ENCODE results near the gene SCN1A. TPM values are rescaled to one million over a fixed set of nuclear protein-coding genes. Genes with fewer than 3 reads are reported as not detected.

Gene SCN1A
- total RNA-seq, 1 donor from 2014 or later = not detected

DNA sequence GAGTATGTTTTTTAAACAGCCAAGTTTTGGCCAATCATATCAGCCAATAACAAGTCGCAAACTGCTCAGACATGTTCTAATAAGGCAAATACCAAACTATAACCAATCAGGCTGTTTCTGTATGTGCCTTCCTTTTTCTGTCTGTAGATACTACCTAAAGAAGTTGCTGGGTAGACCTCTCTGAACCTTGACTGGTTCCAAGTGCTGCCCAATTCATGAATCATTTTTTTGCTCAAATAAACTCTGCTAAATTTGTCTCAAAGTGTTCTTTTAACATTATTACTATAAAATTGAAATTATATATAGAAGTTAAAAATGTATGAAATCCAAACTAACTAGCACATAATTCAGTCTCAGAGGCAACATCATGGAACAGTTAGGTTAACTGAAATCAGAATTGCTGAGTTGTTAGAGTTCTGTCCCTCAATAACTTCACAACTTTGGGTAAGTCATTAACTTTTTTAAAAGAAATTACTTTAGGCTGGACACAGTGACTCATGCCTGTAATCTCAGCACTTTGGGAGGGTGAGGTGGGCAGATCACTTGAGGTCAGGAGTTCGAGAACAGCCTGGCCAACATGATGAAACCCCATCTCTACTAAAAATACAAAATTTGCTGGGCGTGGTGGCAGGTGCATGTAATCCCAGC is 169.4 kb downstream of the SCN1A start:
- Mint-ChIP-seq H3K4me1 (ENCODE audit: unreplicated experiment) (peaks cover 12% of the 10 kb centered on the region), H3K27me3 (ENCODE audit: unreplicated experiment) (no peaks in the 10 kb centered on the region), H3K36me3 (ENCODE audit: unreplicated experiment) (no peaks in the 10 kb centered on the region), H3K9me3 (ENCODE audit: unreplicated experiment) (no peaks in the 10 kb centered on the region), H3K4me3 (ENCODE audit: unreplicated experiment) (no peak overlapping the region), H3K27ac (ENCODE audit: unreplicated experiment) (no peak overlapping the region)
- TF ChIP-seq CTCF (IDR thresholded peaks at IDR 0.05) = no peak
- no peak for DNase-seq (ENCODE audit: extremely low spot score, unreplicated experiment)

DNA sequence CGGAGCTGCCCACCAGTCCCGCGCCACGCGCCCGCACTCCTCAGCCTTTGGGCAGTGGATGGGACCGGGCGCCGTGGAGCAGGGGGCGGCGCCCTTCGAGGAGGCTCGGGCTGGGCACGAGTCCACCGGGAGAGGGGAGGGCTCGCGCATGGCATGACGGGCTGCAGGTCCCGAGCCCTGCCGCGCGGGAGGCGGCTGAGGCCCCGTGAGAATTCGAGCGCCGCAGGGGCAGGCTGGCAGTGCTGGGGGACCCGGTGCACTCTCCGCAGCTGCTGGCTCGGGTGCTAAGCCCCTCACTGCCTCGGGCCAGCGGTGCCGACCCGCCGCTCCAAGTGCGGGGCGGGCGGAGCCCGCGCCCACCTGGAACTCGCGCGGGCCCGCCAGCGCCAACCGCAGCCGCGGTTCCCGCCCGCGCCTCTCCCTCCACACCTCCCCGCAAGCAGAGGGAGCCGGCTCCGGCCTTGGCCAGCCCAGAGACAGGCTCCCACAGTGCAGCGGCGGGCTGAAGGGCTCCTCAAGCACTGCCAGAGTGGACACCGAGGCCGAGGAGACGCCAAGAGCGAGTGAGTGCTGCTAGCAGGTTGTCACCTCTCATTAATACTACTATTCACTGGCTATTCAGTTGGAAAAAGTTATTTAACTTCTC is 170.7 kb downstream of the SCN1A start:
- Mint-ChIP-seq H3K36me3 (ENCODE audit: unreplicated experiment) (no peaks in the 10 kb centered on the region), H3K27me3 (ENCODE audit: unreplicated experiment) (no peaks in the 10 kb centered on the region), H3K4me1 (ENCODE audit: unreplicated experiment) (peaks cover 12% of the 10 kb centered on the region), H3K4me3 (ENCODE audit: unreplicated experiment) (no peak overlapping the region), H3K9me3 (ENCODE audit: unreplicated experiment) (no peaks in the 10 kb centered on the region), H3K27ac (ENCODE audit: unreplicated experiment) (no peak overlapping the region)
- TF ChIP-seq CTCF (IDR thresholded peaks at IDR 0.05) = no peak
- no peak for DNase-seq (ENCODE audit: extremely low spot score, unreplicated experiment)

- Mint-ChIP-seq H3K27me3 (ENCODE audit: unreplicated experiment) (no peaks in the 10 kb centered on the region), H3K4me1 (ENCODE audit: unreplicated experiment) (peaks cover 12% of the 10 kb centered on the region), H3K36me3 (ENCODE audit: unreplicated experiment) (no peaks in the 10 kb centered on the region), H3K27ac (ENCODE audit: unreplicated experiment) (peak within 1 kb of the TSS; percentile 15), H3K9me3 (ENCODE audit: unreplicated experiment) (no peaks in the 10 kb centered on the region), H3K4me3 (ENCODE audit: unreplicated experiment) (no peak within 1 kb of the TSS)
- TF ChIP-seq CTCF (IDR thresholded peaks at IDR 0.05) = peak; percentile 94
- peak; percentile 98 for DNase-seq (ENCODE audit: extremely low spot score, unreplicated experiment)
Measured at GRCh38 chr2:165953655-165954606, 173.9 kb downstream of the SCN1A start, which contains the start of gene TTC21B. TSS of gene TTC21B (minus strand) at chr2:165953776. CDS start at chr2:165953705, 71 bp downstream.

GRCh38 chr2:165953306-165953654 is 174.5 kb downstream of the SCN1A start:
- H3K9me3 Mint-ChIP-seq (ENCODE audit: unreplicated experiment) = no peaks in the 10 kb centered on the region
- no peak overlapping the region for H3K27ac Mint-ChIP-seq (ENCODE audit: unreplicated experiment)
- H3K4me3 Mint-ChIP-seq (ENCODE audit: unreplicated experiment) = no peak overlapping the region
- TF ChIP-seq CTCF (IDR thresholded peaks at IDR 0.05) = no peak
- H3K27me3 Mint-ChIP-seq (ENCODE audit: unreplicated experiment) = no peaks in the 10 kb centered on the region
- no peak for DNase-seq (ENCODE audit: extremely low spot score, unreplicated experiment)
- H3K4me1 Mint-ChIP-seq (ENCODE audit: unreplicated experiment) = peaks cover 12% of the 10 kb centered on the region
- peaks cover 4% of the 10 kb centered on the region for H3K36me3 Mint-ChIP-seq (ENCODE audit: unreplicated experiment)
